ENCODE results near the gene CCL27.
"Not testable (repeated sequence)": the region's sequence is repeated elsewhere in the genome, so short reads cannot be mapped to it uniquely, and the experiment has no call there.

CCL27 gene

GRCh38 chr9:34648673-34649072 is 13.8 kb downstream of the CCL27 start:
- no peak for DNase-seq

DNA sequence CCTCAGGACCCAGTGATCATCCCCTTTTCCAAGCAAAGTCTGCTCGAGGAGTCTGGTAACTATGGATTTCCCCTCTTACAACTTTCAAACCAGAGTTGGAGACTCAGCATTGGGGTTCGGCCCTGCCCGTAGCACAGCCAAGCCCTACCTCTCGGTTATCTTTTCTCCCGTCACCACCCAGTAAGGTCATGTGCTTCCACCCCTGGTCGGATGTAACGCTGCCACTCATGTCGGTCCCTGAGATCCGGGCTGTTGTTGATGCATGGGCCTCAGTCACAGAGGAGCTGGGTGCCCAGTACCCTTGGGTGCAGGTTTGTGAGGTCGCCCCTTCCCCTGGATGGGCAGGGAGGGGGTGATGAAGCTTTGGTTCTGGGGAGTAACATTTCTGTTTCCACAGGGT is 14.8 kb downstream of the CCL27 start:
- DNase-seq, result peak in 1 of 5 experiments; percentile 72

DNA sequence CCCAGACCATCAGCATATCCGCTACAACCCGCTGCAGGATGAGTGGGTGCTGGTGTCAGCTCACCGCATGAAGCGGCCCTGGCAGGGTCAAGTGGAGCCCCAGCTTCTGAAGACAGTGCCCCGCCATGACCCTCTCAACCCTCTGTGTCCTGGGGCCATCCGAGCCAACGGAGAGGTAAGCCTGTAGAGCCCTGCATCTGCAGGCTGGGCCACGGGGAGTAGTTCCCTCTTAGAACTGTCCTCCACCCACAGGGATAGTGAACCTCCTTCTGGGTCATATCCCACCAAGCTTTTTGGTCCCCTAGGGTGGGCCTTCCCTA is 15.4 kb downstream of the CCL27 start:
- DNase-seq, result no peak

- DNase-seq, result peak; percentile 84 to 96 (median 94)
Measured at GRCh38 chr9:34646211-34647083, 16.0 kb downstream of the CCL27 start, which contains the start of gene GALT. GALT (plus strand) TSS chr9:34646675; CDS start chr9:34646705, 30 bp downstream.

GRCh38 chr9:34644766-34645314 is 17.6 kb downstream of the CCL27 start:
- no peak for DNase-seq

GRCh38 chr9:34642679-34643078 is 19.8 kb downstream of the CCL27 start:
- no peak for DNase-seq

- not testable (repeated sequence) for DNase-seq
Measured at GRCh38 chr9:34639322-34639721, 23.1 kb downstream of the CCL27 start.

GRCh38 chr9:34638138-34638445 is 24.4 kb downstream of the CCL27 start:
- no peak for DNase-seq

GRCh38 chr9:34637356-34638137 is 24.9 kb downstream of the CCL27 start, which contains the start of gene SIGMAR1:
SIGMAR1 (minus strand) TSS chr9:34637787; CDS start chr9:34637697, 90 bp downstream.
- peak; percentile 84 to 96 (median 90) for DNase-seq

DNA sequence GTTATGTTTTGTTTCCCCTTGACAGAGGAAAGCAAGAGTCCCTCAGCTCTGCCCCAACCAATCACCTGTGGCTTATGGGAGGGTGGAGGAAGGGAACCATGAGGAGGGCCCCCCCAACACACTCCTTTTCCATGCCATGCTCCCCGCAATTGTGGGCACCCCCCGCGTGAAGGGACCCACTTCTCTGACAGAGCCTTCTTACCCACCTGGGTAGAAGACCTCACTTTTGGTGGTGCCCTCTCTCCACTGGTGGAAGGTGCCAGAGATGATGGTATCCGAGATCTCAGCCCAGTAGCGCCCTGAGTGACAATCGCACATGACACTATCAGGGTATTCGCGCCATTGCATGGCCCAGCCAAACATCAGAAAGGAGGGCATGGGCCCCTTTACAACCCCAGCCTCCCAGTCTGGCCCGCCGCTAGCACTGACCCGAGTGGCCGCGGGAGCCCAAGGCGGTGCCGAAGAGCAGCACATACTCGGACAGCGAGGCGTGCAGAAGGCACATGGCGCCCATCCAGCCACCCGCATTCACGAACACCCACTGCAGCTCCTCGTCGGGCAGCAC is 25.6 kb downstream of the CCL27 start:
- DNase-seq, result peak in 2 of 5 experiments; percentile 13 to 27

- no peak for DNase-seq
Measured at GRCh38 chr9:34635556-34635955, 26.9 kb downstream of the CCL27 start.

- no peak for DNase-seq
Measured at GRCh38 chr9:34634551-34635248, 27.8 kb downstream of the CCL27 start.

- peak; percentile 43 to 73 (median 63) for DNase-seq
Measured at GRCh38 chr9:34633851-34634550, 28.5 kb downstream of the CCL27 start.

- no peak for DNase-seq
Measured at GRCh38 chr9:34633166-34633565, 29.3 kb downstream of the CCL27 start.

DNA sequence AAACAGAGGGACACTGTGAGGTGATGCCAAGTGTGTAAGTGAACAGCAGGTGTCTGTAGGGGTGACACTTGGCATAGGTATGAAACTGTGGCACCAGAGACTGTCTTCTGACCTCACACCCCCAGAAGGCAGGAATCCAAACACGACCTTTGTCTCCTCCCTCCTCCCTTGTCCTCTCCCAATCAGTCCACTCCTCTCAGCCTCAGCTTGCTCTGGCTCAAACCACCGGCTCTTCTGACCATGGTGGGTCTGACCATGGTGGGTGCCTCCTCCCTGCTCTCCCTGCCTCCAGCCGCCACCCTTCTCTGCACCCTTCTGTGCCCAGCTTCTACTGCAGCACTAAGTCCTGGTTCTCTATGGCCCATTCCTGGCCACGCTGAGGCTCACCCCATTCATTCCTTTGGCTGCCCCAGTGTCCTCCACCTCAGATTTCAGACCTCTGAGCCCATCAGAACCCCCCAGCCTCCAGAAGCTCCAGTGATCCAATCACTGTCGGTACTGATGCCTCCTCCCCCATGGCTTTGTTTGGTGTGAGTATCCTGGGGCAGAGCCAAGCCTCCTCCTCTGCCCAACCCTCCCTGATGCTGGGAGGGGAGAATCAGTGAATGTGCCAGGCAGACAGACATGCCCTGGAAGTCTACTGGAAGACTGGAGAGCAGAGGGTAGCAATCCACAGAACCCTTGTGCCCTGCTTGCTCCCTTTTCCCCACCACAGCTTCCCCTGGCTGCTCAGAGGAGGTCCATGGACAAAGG is 31.9 kb downstream of the CCL27 start:
- no peak for DNase-seq

- no peak for DNase-seq
Measured at GRCh38 chr9:34629491-34629808, 33.0 kb downstream of the CCL27 start.

GRCh38 chr9:34628656-34629490 is 33.6 kb downstream of the CCL27 start, which contains the start of gene ARID3C:
ARID3C (minus strand) TSS chr9:34629066; CDS start chr9:34628014, 1,052 bp downstream.
- DNase-seq, result peak in 4 of 5 experiments; percentile 30 to 50 (median 32)

DNA sequence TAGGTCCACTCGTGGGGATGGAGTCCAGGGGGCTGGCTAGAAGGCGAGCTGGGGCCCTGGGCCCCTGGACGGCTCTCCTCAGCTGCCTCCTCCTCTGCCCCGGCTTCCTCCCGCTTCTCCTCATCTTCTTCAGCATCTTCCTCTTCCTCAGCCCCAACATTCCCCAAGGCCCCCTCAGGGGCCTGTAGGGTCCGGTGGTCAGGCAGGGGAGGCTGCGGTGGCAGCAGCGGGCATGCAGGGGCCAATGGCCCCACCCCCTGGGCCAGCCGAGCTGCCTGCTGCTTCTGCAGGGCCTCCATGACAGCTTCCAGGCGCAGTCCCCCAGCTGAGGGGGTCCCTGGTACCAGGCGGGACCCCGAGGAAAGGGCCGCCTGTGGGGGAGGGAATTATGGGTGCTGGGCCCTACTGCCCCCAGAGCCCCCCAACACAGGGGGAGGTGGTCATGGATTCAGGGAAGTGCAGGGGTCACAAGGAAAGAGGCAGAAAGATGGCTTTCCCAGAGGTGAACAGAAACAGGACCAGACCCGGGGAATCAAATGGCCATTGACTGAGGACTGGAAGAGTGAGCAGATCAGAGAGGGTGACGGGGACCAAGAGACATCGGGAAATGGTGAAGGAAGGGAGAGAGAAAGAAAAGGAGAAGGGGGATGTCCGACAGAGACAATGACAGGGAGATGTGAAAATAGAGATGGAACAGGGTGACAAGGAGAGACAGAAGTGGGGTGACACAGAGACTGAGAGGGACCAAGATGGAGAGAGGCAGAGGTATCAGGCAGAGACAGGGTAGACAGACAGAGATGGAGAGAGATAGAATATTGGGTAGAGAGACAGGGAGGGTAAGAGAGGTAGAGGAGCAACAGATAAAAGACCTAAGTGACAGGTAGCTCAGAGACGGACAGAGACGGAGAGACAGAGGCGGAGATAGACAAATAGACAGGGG is 34.5 kb downstream of the CCL27 start:
- no peak for DNase-seq

DNA sequence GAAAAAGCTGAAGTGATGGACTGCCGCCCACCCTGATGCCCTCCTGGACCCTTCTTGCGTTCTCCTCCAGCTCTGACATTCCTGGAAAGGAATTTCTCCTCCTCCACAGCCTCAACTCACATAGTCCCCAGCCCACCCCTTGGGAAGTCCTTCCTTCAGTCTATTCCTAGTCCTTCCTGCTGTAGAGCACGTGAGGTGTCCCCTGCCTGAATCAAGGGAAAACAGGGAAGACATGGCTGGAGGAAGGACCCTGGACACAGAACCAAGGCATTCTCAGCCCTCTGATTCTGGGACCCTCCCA is 37.3 kb downstream of the CCL27 start:
- DNase-seq, result no peak

All from T-helper 2 cell (primary cell).